Ureter (tissue), 1 donor: Measurements from ENCODE around the gene HECW1. TPM values are rescaled to one million over a fixed set of nuclear protein-coding genes. Genes with fewer than 3 reads are reported as not detected.
"Not testable (repeated sequence)": the region's sequence is repeated elsewhere in the genome, so short reads cannot be mapped to it uniquely, and the experiment has no call there.

Experiments used
- DNase-seq: peaks from one replicate; pipeline ENCODE4 v3.0.0-alpha.2; 2020; ENCODE audit warnings: low spot score
- total RNA-seq: library from RNA; stranded (reverse); gene quantifications from one replicate; pipeline ENCODE4 v1.2.4, GENCODE V29; 2023
- donor health status: DM: yes; HTN: yes; CAD: no.

The HECW1 gene
- total RNA-seq: 1.3 TPM

GRCh38 chr7:43112459-43112940 is at the start of gene HECW1:
HECW1 (plus strand) TSS chr7:43112647; CDS start chr7:43243906, 131,259 bp downstream.
- DNase-seq: no peak

- DNase-seq: no peak
Observed at GRCh38 chr7:43071604-43072003, 40.8 kb upstream of the HECW1 start.

- no peak for DNase-seq
Observed at GRCh38 chr7:43072530-43072929, 39.9 kb upstream of the HECW1 start.

- not testable (repeated sequence) for DNase-seq
Observed at GRCh38 chr7:43073811-43074210, 38.6 kb upstream of the HECW1 start.

- no peak for DNase-seq
Observed at GRCh38 chr7:43076189-43076605, 36.2 kb upstream of the HECW1 start.

- DNase-seq: no peak
Observed at GRCh38 chr7:43076606-43077005, 35.8 kb upstream of the HECW1 start.

GRCh38 chr7:43077285-43077684 is 35.2 kb upstream of the HECW1 start:
- DNase-seq: no peak

- no peak for DNase-seq
Observed at GRCh38 chr7:43077732-43078391, 34.6 kb upstream of the HECW1 start.

- no peak for DNase-seq
Observed at GRCh38 chr7:43078794-43079193, 33.7 kb upstream of the HECW1 start.

GRCh38 chr7:43081603-43082002 is 30.8 kb upstream of the HECW1 start:
- no peak for DNase-seq

- no peak for DNase-seq
Observed at GRCh38 chr7:43083106-43083505, 29.3 kb upstream of the HECW1 start.

GRCh38 chr7:43085017-43085416 is 27.4 kb upstream of the HECW1 start:
- DNase-seq: no peak

GRCh38 chr7:43085992-43086391 is 26.5 kb upstream of the HECW1 start:
- no peak for DNase-seq

GRCh38 chr7:43092819-43093218 is 19.6 kb upstream of the HECW1 start:
- DNase-seq: no peak

GRCh38 chr7:43096875-43097274 is 15.6 kb upstream of the HECW1 start:
- DNase-seq: no peak

- no peak for DNase-seq
Observed at GRCh38 chr7:43099750-43100149, 12.7 kb upstream of the HECW1 start.

GRCh38 chr7:43104874-43105520 is 7.5 kb upstream of the HECW1 start:
- DNase-seq: no peak

- no peak for DNase-seq
Observed at GRCh38 chr7:43105521-43106120, 6.8 kb upstream of the HECW1 start.

- no peak for DNase-seq
Observed at GRCh38 chr7:43108255-43109011, 4.0 kb upstream of the HECW1 start.

- DNase-seq: no peak
Observed at GRCh38 chr7:43110791-43111535, 1.5 kb upstream of the HECW1 start.

- DNase-seq: no peak
Observed at GRCh38 chr7:43111630-43112458, 603 bp upstream of the HECW1 start.
